ENCODE measurements around the gene SLC13A1.

- TF ChIP-seq CTCF (IDR thresholded peaks at IDR 0.05) = no peak
- TF ChIP-seq POLR2A (IDR thresholded peaks at IDR 0.05) = no peak
Observed at GRCh38 chr7:123114288-123114687, 85.5 kb downstream of the SLC13A1 start.

All from Peyer's patch (tissue), 4 donors.